NB4 (cell line): ENCODE data around the gene GTF2A1L.

Experiments used
- DNase-seq: peaks from one replicate; pipeline ENCODE4 v3.0.0; 2010; ENCODE audit warnings: low read depth
- H3K4me3 ChIP-seq: one replicate; pipeline ENCODE4 v1.5.1; 2011; ENCODE audit warnings: mild to moderate bottlenecking, low read depth, low read length, moderate library complexity
- MYC ChIP-seq: IDR thresholded peaks from 2 replicates; pipeline ENCODE4 v1.6.1; 2011; ENCODE audit warnings: low read depth, low read length
- POLR2A ChIP-seq: IDR thresholded peaks from 2 replicates; pipeline ENCODE4 v1.6.1; 2011; ENCODE audit warnings: mild to moderate bottlenecking; ENCODE audit not compliant: insufficient read length; ENCODE audit errors: extremely low read depth
- TF ChIP-seq, protein P1 (sequence below): IDR thresholded peaks from one replicate; pipeline ENCODE4 v1.5.1; 2012; ENCODE audit warnings: low read depth, low read length
- TF ChIP-seq, protein P2 (sequence below): IDR thresholded peaks from 2 replicates; pipeline ENCODE4 v1.6.1; 2011; ENCODE audit warnings: low read depth, low read length

Gene GTF2A1L

DNA sequence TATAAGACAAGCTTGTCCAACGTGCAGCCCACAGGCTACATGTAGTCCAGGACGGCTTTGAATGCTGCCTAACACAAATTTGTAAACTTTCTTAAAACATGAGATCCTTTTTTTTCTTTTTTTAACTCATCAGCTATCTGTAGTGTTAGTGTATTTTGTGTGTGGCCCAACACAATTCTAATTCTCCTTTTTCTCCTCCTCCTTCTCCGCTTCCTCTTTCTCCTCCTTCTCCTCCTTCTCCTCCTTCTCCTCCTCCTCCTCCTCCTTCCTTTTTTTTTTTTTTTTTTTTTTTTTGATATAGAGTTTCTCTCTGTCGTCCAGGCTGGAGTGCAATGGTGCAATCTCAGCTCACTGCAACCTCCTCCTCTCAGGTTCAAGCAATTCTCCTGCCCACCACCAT is 39.3 kb upstream of the GTF2A1L start:
- TF ChIP-seq POLR2A, result no peak
- no peak for TF ChIP-seq MYC
- TF ChIP-seq, protein P1, sequence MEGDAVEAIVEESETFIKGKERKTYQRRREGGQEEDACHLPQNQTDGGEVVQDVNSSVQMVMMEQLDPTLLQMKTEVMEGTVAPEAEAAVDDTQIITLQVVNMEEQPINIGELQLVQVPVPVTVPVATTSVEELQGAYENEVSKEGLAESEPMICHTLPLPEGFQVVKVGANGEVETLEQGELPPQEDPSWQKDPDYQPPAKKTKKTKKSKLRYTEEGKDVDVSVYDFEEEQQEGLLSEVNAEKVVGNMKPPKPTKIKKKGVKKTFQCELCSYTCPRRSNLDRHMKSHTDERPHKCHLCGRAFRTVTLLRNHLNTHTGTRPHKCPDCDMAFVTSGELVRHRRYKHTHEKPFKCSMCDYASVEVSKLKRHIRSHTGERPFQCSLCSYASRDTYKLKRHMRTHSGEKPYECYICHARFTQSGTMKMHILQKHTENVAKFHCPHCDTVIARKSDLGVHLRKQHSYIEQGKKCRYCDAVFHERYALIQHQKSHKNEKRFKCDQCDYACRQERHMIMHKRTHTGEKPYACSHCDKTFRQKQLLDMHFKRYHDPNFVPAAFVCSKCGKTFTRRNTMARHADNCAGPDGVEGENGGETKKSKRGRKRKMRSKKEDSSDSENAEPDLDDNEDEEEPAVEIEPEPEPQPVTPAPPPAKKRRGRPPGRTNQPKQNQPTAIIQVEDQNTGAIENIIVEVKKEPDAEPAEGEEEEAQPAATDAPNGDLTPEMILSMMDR, result no peak
- DNase-seq, result no peak
- no peak overlapping the region for H3K4me3 ChIP-seq

DNA sequence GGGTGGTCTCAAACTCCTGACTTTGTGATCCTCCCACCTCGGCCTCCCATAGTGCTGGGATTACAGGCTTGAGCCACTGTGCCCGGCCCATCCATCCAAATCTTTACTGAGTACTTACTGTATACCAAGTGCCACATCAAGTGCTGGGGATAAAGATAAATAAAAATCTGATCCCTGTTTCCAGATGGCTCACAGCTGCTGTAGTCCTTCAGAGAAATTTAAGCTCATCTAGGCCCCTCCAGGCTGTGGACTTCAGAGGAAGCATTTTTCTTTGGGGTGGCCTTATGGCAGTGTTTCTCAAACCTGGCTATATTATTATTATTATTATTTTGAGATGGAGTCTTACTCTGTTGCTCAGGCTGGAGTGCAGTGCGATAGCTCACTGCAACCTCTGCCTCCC is 33.7 kb upstream of the GTF2A1L start:
- H3K4me3 ChIP-seq, result no peak overlapping the region
- DNase-seq, result no peak
- TF ChIP-seq, protein P1, result no peak
- TF ChIP-seq MYC, result no peak
- no peak for TF ChIP-seq POLR2A
- TF ChIP-seq, protein P2, sequence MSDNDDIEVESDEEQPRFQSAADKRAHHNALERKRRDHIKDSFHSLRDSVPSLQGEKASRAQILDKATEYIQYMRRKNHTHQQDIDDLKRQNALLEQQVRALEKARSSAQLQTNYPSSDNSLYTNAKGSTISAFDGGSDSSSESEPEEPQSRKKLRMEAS, result no peak

DNA sequence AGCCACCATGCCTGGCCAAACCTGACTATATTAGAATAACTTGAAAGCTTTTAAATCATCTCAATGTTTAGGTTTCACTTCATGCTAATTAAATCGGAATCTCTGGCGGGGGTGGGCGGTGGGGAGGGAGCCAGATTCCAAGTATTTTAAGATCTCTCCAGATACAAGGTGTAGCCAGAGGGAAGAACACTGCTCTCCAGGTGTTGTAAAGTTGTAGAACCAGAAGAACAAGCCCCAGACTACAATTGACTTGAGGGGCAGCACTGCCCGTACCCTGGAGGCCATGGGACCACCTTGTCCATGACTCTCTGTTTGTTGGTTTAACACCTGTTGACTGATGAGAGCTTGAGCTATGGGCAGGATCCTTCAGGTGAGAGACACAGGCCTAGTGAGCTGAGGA is 33.1 kb upstream of the GTF2A1L start:
- no peak for DNase-seq
- no peak overlapping the region for H3K4me3 ChIP-seq
- TF ChIP-seq, protein P1, result no peak
- TF ChIP-seq MYC (no peak), POLR2A (no peak)
- TF ChIP-seq, protein P2, result no peak

DNA sequence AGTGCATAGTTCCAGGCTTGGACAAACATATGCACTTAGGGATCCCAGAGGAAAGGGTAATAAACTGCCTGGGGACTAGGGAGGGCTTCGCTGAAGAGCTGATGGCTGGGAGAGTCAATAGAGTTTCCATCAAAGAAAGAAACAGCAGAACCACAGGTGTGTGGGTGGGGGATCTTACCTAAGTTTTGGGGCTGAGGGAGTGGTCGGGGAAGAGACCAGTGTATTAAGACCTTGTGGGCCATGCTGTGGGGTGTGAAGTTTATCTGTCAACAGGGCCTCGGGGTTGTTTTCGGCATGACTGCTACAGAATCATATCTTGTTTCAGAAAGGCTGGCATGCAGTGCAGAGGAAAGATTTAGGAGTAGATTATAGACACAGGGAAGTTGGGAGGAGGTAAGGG is 31.2 kb upstream of the GTF2A1L start:
- no peak overlapping the region for H3K4me3 ChIP-seq
- TF ChIP-seq POLR2A (no peak), MYC (no peak)
- TF ChIP-seq, protein P1, result no peak
- TF ChIP-seq, protein P2, result no peak
- no peak for DNase-seq

DNA sequence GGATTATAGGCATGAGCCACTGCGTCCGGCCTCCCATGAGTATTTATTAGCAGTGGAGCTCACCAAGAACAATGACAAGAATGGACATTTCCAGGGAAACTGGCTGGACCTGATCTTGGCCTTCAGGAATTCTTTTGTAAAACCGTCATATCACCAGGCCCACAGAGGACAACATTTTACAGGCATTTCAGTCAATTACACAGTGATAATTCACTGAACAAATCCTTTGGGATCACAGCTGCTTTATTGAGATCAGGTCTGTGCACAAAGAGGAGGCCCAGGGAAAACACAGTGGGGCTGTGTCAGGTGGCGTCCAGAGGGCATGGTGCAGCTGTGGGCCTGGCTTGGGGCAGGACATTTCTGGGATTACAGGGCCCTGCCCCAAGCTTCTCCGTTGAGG is 30.1 kb upstream of the GTF2A1L start:
- no peak for TF ChIP-seq MYC
- TF ChIP-seq POLR2A, result no peak
- H3K4me3 ChIP-seq, result no peak overlapping the region
- DNase-seq, result no peak

DNA sequence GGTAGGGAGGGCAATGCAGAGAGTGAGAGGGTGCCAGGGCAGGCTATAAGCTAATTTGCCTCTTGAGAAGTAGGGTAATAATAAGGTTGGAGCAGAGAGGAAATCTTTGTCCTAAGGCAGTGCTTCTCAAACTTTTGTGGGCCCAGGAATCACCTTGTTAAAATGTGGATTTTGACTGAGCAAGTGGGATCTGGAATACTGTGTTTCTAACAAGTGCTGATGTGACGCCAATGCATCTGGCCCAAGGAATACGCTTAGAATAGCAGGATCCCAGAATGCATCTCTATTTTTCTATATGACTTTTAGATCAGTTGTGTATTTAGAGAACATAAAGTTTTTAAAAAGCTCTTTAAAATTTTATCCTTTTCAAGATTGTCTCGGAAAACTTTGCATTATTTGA is 29.7 kb upstream of the GTF2A1L start:
- DNase-seq, result no peak
- H3K4me3 ChIP-seq, result no peak overlapping the region
- TF ChIP-seq, protein P1, result no peak
- no peak for TF ChIP-seq POLR2A
- TF ChIP-seq MYC, result no peak
- TF ChIP-seq, protein P2, result no peak
